ENCODE data around the gene LZIC.

LZIC gene

DNA sequence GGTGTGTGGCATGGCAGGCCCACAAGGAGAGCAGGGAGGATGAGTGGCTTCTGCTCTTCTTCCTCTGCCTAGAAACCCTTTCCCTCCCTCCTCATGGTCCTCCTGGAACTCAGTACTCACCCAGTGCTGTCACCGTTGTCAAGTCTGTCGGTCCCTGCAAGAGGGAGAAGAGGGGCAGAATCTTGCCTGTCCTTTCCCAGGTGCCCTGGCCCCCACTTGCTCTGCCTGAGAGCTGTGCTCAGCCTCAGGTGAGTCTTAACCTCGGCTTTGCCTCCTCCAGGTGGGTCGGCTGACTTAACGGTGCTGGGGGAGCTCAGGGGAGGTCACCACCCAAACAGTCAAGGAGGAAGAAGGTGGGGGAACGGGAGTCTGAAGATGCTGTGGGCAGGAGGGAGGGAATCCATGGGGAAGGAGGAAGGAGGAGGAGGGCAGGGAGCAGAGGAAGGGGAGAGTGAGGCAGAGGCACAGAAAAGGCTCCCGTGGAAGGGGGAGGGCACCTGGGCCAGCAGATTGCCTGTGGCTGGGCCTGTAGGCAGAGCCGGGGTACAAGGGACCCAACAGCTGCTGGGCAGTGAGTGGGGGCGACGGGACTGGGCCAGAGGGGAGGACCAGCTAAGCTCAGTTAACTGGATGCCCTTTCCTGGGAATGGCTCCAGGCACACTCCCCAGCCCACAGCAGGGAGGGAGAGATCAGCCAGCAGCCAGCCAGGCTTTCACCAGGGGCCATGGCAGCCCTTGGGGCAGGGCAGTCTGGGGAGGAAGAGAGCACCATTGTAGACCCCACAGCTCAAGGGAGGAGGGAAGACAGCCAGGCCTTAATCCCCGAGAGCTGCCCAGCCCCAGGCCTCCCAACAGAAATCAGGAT is 59.4 kb downstream of the LZIC start:
- no peak for DNase-seq

DNA sequence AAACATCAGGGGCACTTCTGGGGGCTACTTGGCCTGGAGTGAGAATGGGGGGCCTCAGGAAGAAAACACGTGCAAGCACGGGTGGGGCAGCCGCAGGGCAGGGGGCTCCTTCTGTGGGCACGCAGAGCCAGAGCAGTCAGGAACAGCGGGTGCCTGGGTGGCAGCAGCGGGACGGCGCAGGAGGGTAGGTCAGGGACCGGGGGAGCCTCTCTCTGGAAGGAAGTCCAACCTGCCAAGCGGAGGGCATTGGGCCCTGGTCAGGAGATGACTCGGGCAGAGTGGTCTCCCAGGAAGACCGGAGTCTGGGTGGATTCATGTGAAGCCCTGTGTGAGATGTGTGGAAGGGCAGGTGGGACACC is 60.3 kb downstream of the LZIC start:
- no peak for DNase-seq

DNA sequence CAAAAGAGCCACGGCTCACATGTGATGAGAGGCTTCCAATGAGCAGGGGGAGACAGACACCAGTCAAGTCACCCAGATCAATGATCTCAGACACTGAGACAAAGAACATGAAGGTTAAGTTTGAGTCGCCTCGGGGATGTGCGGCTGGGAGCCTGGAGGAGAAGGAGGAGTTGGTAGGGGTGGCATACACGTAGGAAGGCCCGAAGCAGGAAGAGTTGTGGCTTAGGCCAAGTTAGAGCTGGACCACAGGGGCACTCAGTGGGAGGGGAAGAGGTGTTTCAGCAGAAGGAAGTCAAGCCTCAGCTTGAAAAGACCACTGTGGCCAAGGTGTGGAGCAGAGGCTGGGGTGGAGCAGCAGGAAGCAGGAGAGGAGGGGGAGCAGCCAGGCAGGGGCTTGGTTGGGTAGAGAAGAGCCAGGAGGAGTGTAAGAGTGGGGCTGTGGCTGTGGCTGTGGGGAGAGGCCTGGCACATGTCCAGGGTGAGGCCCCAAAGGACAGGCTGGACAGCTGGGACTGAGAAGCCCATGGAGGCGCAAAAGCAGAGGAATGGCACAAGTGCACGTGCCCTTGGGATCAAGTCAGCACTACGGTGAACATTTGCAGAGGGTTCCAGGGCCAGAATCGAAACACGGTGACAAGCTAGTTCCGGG is 60.8 kb downstream of the LZIC start:
- DNase-seq, result peak; percentile 10

DNA sequence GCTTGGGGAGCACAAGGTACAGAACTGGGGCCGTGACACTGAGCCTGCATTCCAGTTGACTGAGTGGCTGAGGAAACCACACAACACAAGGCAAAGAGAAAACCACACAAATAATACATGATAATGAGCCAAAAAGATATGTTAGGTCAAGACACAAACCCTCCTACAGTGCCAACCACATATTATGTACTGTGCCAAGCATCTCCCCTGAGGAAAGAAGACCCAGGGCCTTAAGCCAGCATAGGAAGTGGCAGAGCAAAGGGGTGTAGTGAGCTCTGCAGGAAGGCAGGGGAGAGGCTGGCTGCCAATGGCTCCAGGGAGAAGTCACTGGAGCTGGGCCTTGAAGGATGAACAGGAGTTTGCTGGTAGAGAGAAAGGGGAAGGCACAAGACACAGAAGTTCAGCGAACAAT is 61.3 kb downstream of the LZIC start:
- DNase-seq, result no peak

Data from KG1 (cell line).